ENCODE results near the gene PSMD3. TPM values are rescaled to one million over a fixed set of nuclear protein-coding genes. Genes with fewer than 3 reads are reported as not detected.

PSMD3 gene
- total RNA-seq, 1 experiment from 2014 or later = 174 TPM

DNA sequence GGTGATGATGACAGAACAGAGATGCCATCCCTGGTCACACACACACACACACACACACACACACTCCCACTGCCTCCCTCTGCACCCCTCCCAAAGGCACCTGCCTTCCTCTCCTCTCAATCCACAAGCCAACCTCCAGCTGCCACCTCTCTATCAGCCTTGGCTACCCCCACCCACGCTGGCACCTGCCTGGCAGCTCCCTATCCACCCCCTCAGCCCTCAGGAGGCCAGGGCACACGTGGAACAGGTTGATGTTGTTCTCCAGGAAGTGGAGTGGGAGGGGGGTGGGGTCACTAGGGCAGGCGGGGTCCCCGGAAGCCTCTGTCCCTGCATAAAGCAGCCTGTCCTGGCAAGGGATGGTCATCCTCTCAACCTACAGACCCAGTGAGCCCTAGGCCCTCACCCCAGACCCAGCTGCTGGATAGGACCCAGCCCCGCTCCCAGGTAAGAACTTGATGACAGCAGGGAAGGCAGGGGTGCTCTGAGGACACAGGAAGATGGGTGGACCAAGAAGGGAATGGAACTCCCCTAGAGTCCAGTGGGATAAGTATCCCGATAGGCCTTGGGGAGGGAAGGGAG is 17.9 kb upstream of the PSMD3 start, which contains the start of gene GSDMA:
Gene GSDMA (plus strand): TSS at position 363 of the 579 bp plus-strand sequence. CDS start 2,684 bp downstream, outside the sequence.
- H3T11ph ChIP-seq (ENCODE audit: low read length) = no peak within 1 kb of the TSS
- H3K14ac ChIP-seq (ENCODE audit: insufficient read depth, low read length) = no peak within 1 kb of the TSS
- no peak within 1 kb of the TSS for H4K5ac ChIP-seq (ENCODE audit: insufficient read length, low read depth, low read length)
- Mint-ChIP-seq H3K36me3 (ENCODE audit: insufficient read depth in 1 of 3, low read depth in 3 of 3) (no peaks in the 10 kb centered on the region), H3K4me1 (peaks cover 7 to 14% of the 10 kb centered on the region in 2 experiments; a peak in 3 of 4 replicates), H3K9me3 (no peaks in the 10 kb centered on the region), H3K27me3 (ENCODE audit: low read depth) (peaks cover 15% of the 10 kb centered on the region), H3K27ac (peak within 1 kb of the TSS in 1 of 3 experiments; percentile 31; a peak in 1 of 7 replicates), H3K4me3 (no peak within 1 kb of the TSS; a peak in 1 of 5 replicates)
- TF ChIP-seq, protein P1, sequence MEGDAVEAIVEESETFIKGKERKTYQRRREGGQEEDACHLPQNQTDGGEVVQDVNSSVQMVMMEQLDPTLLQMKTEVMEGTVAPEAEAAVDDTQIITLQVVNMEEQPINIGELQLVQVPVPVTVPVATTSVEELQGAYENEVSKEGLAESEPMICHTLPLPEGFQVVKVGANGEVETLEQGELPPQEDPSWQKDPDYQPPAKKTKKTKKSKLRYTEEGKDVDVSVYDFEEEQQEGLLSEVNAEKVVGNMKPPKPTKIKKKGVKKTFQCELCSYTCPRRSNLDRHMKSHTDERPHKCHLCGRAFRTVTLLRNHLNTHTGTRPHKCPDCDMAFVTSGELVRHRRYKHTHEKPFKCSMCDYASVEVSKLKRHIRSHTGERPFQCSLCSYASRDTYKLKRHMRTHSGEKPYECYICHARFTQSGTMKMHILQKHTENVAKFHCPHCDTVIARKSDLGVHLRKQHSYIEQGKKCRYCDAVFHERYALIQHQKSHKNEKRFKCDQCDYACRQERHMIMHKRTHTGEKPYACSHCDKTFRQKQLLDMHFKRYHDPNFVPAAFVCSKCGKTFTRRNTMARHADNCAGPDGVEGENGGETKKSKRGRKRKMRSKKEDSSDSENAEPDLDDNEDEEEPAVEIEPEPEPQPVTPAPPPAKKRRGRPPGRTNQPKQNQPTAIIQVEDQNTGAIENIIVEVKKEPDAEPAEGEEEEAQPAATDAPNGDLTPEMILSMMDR (conservative IDR thresholded peaks at IDR 0.05) = no peak
- no peaks in the 10 kb centered on the region; the same call in 1 of the 2 replicates for H3K27me3 ChIP-seq (ENCODE audit: insufficient read depth, low read length)
- no peak within 1 kb of the TSS for H4K8ac ChIP-seq (replicated peaks; ENCODE audit: insufficient read length, low read depth, low read length)
- no peak within 1 kb of the TSS for H3K27ac ChIP-seq (ENCODE audit: insufficient read length, low read depth, low read length)
- no peak within 1 kb of the TSS for H2BK5ac ChIP-seq (ENCODE audit: insufficient read length, low read length)
- H3K4ac ChIP-seq (ENCODE audit: low read depth, low read length) = no peak within 1 kb of the TSS
- H3K79me1 ChIP-seq (ENCODE audit: insufficient read depth, low read depth, low read length, poor library complexity, severe bottlenecking) = no peaks in the 10 kb centered on the region
- no peak within 1 kb of the TSS for H2AFZ ChIP-seq (ENCODE audit: low read length)
- no peak within 1 kb of the TSS for H3K56ac ChIP-seq (ENCODE audit: insufficient read length, low read depth, low read length)
- no CpG with 5 or more reads among the region's 6 CpGs for WGBS (ENCODE audit: extremely low coverage, insufficient read length, low lambda C conversion rate)
- H3K9me3 ChIP-seq (ENCODE audit: control insufficient read depth, low read depth, low read length) = no peaks in the 10 kb centered on the region
- peaks cover 2% of the 10 kb centered on the region; the same call in 1 of the 2 replicates for H3K4me1 ChIP-seq (ENCODE audit: insufficient read depth, low read length)
- H2BK20ac ChIP-seq (ENCODE audit: low read depth, low read length, poor library complexity, severe bottlenecking) = no peak within 1 kb of the TSS
- no peak within 1 kb of the TSS for H3K23ac ChIP-seq (ENCODE audit: insufficient read length, low read depth, low read length)
- no peak within 1 kb of the TSS for H4K91ac ChIP-seq (ENCODE audit: insufficient read length, low read depth, low read length)
- no peak within 1 kb of the TSS for H2BK120ac ChIP-seq (ENCODE audit: low read depth, low read length, poor library complexity, severe bottlenecking)
- H3K79me2 ChIP-seq (ENCODE audit: insufficient read depth, low read length) = no peaks in the 10 kb centered on the region
- no peak within 1 kb of the TSS for H3K18ac ChIP-seq (ENCODE audit: insufficient read length, low read depth, low read length)
- H2BK12ac ChIP-seq (ENCODE audit: insufficient read length, low read depth, low read length) = no peak within 1 kb of the TSS
- H2AK5ac ChIP-seq (ENCODE audit: insufficient read length, low read length) = no peak within 1 kb of the TSS
- DNase-seq = no peak
- H3K23me2 ChIP-seq (ENCODE audit: insufficient read length, low read depth, low read length, poor library complexity, severe bottlenecking) = no peaks in the 10 kb centered on the region
- no peak within 1 kb of the TSS for H2BK15ac ChIP-seq (ENCODE audit: low read depth, low read length)
- H3K4me2 ChIP-seq (ENCODE audit: insufficient read depth, insufficient read length, low read length) = no peak within 1 kb of the TSS
- H4K20me1 ChIP-seq (ENCODE audit: control insufficient read depth, insufficient read depth, insufficient read length) = no peaks in the 10 kb centered on the region
- H3K9ac ChIP-seq (ENCODE audit: extremely low read depth, insufficient read length, low read length) = no peak within 1 kb of the TSS
